Endodermal cell (in vitro differentiated cells): ENCODE data around the gene RHBDF1. TPM values are rescaled to one million over a fixed set of nuclear protein-coding genes. Genes with fewer than 3 reads are reported as not detected.

Experiments used
- DNase-seq: peaks from one replicate; pipeline ENCODE4 v3.0.0-alpha.2; 2017
- H3K27ac ChIP-seq: 2 replicates; pipeline ENCODE4 v1.5.1; 2013; ENCODE audit warnings: mild to moderate bottlenecking, low read depth, low read length, moderate library complexity
- H3K27me3 ChIP-seq: 2 replicates; pipeline ENCODE4 v1.6.1; 2013; ENCODE audit warnings: mild to moderate bottlenecking, low read length, moderate library complexity; ENCODE audit not compliant: insufficient read depth, control insufficient read depth, poor library complexity, severe bottlenecking
- H3K36me3 ChIP-seq: 2 replicates; pipeline ENCODE4 v1.7.0; 2013; ENCODE audit warnings: mild to moderate bottlenecking, low read length, moderate library complexity; ENCODE audit not compliant: control insufficient read depth, insufficient read depth
- H3K4me1 ChIP-seq: one replicate; pipeline ENCODE4 v1.7.0; 2013; ENCODE audit warnings: low read length; ENCODE audit not compliant: control insufficient read depth, insufficient read depth
- H3K4me3 ChIP-seq: 2 replicates; pipeline ENCODE4 v1.5.1; 2013; ENCODE audit warnings: mild to moderate bottlenecking, low read length, moderate library complexity
- H3K9ac ChIP-seq: 2 replicates; pipeline ENCODE4 v1.6.1; 2013; ENCODE audit warnings: mild to moderate bottlenecking, low read length, moderate library complexity; ENCODE audit not compliant: poor library complexity, severe bottlenecking; ENCODE audit errors: extremely low read depth
- H3K9me3 ChIP-seq: 2 replicates; pipeline ENCODE4 v1.6.1; 2013; ENCODE audit warnings: mild to moderate bottlenecking, low read length, moderate library complexity; ENCODE audit not compliant: control insufficient read depth
- H3K27ac Mint-ChIP-seq: 2 replicates; pipeline ENCODE4 v1.8.0; 2020; ENCODE audit warnings: mixed read lengths
- H3K27me3 Mint-ChIP-seq: 2 replicates; pipeline ENCODE4 v1.8.0; 2021; ENCODE audit warnings: mild to moderate bottlenecking, mixed read lengths; ENCODE audit not compliant: insufficient read depth
- H3K36me3 Mint-ChIP-seq: 2 replicates; pipeline ENCODE4 v1.8.0; 2020; ENCODE audit warnings: low read depth, mixed read lengths
- H3K4me1 Mint-ChIP-seq: 2 replicates; pipeline ENCODE4 v1.8.0; 2020; ENCODE audit warnings: mixed read lengths
- H3K4me3 Mint-ChIP-seq: 2 replicates; pipeline ENCODE4 v1.8.0; 2020; ENCODE audit warnings: mild to moderate bottlenecking, moderate library complexity, mixed read lengths
- H3K9me3 Mint-ChIP-seq: 2 replicates; pipeline ENCODE4 v1.8.0; 2020; ENCODE audit warnings: mild to moderate bottlenecking, mixed read lengths
- WGBS, 2 experiments: methylation state at CpG; one replicate each; pipeline versions ENCODE4 v1.1.5 to v1.1.7; 2013; ENCODE audit warnings: missing lambda C conversion rate in 2 of 2, mixed read lengths in 1 of 2; ENCODE audit not compliant: insufficient coverage in 1 of 2, insufficient read length in 1 of 2; 5-methylcytosine and 5-hydroxymethylcytosine counted together
- total RNA-seq, 2 donors: library from RNA; stranded (reverse); fragmentation: NEBNext Ultra II Directional in 1 of 2; extraction: Animal tissue kit (Norgen Biotek cat#: 25700) in 1 of 2; gene quantifications; 2 replicates in 1 of 2; 3 replicates in 1 of 2; pipeline ENCODE4 v1.2.1, GENCODE V29; 2021
- TF ChIP-seq, protein P1 (sequence below): fragments of 200-600 bp; sonication (generic); conservative IDR thresholded peaks from 2 replicates; pipeline ENCODE4 v1.5.0; 2021; ENCODE audit warnings: antibody characterized with exemption, mild to moderate bottlenecking

RHBDF1 gene
- total RNA-seq, 2 donors from 2014 or later: 70.7 to 76.4 TPM

DNA sequence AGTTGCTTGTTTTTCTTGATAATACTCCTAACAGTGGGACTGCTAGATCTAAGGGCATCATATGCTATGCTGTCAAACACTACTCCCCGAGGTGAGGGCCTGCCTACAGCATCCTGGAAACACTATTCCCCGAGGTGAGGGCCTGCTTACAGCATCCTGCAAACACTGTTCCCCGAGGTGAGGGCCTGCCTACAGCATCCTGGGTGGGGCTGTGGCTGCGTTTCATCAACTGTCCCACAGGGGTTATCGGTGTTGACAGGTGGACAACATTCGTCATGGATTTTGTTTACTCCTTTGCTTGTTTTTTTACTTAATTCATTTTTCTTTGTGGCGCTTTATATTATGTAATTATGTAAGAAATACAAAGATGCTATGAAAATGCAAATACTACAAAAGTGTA is 43.6 kb upstream of the RHBDF1 start:
- H3K4me1 Mint-ChIP-seq: peaks cover 14% of the 10 kb centered on the region
- no peaks in the 10 kb centered on the region for H3K27me3 Mint-ChIP-seq
- Histone ChIP-seq H3K9ac (no peak overlapping the region), H3K27ac (no peak overlapping the region), H3K4me3 (no peak overlapping the region), H3K36me3 (peaks cover 16% of the 10 kb centered on the region), H3K4me1 (peaks cover 4% of the 10 kb centered on the region), H3K27me3 (no peaks in the 10 kb centered on the region), H3K9me3 (no peaks in the 10 kb centered on the region)
- TF ChIP-seq, protein P1, sequence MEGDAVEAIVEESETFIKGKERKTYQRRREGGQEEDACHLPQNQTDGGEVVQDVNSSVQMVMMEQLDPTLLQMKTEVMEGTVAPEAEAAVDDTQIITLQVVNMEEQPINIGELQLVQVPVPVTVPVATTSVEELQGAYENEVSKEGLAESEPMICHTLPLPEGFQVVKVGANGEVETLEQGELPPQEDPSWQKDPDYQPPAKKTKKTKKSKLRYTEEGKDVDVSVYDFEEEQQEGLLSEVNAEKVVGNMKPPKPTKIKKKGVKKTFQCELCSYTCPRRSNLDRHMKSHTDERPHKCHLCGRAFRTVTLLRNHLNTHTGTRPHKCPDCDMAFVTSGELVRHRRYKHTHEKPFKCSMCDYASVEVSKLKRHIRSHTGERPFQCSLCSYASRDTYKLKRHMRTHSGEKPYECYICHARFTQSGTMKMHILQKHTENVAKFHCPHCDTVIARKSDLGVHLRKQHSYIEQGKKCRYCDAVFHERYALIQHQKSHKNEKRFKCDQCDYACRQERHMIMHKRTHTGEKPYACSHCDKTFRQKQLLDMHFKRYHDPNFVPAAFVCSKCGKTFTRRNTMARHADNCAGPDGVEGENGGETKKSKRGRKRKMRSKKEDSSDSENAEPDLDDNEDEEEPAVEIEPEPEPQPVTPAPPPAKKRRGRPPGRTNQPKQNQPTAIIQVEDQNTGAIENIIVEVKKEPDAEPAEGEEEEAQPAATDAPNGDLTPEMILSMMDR: peak; percentile 13
- DNase-seq: no peak
- H3K36me3 Mint-ChIP-seq: peaks cover 35% of the 10 kb centered on the region
- WGBS, 2 experiments: 86 to 90% methylated on average over 3 to 6 of the region's 7 CpGs
- no peak overlapping the region for H3K27ac Mint-ChIP-seq
- no peak overlapping the region for H3K4me3 Mint-ChIP-seq
- H3K9me3 Mint-ChIP-seq: no peaks in the 10 kb centered on the region

DNA sequence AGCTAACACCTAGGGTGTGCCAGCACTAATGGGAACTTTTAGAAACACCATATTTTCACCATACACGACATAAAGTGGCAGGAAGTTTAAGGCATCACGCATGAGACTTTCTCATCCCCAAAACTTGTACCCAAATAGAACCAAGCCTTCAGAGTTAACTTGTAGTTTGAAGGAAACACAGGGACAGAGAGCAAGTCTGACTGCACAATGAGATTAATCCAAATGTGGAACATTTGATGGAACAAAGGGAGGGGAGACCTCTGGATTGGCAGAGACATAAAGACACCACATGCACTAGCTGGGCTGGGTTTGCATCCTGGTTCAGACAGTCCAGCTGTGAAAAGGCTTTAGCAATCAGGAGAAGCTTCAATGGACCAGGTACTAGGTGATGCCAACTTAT is 41.9 kb upstream of the RHBDF1 start:
- Mint-ChIP-seq H3K4me1 (peaks cover 6% of the 10 kb centered on the region), H3K36me3 (peaks cover 44% of the 10 kb centered on the region), H3K4me3 (no peak overlapping the region), H3K27me3 (no peaks in the 10 kb centered on the region), H3K9me3 (no peaks in the 10 kb centered on the region), H3K27ac (no peak overlapping the region)
- Histone ChIP-seq H3K9ac (no peak overlapping the region), H3K4me1 (peaks cover 4% of the 10 kb centered on the region), H3K27ac (no peak overlapping the region), H3K36me3 (peaks cover 16% of the 10 kb centered on the region), H3K27me3 (no peaks in the 10 kb centered on the region), H3K4me3 (no peak overlapping the region), H3K9me3 (no peaks in the 10 kb centered on the region)
- 93% methylated on average over 2 of the region's 2 CpGs; no CpG with 5 or more reads in 1 of the 2 experiments for WGBS, 2 experiments
- DNase-seq: no peak
- TF ChIP-seq, protein P1: no peak

DNA sequence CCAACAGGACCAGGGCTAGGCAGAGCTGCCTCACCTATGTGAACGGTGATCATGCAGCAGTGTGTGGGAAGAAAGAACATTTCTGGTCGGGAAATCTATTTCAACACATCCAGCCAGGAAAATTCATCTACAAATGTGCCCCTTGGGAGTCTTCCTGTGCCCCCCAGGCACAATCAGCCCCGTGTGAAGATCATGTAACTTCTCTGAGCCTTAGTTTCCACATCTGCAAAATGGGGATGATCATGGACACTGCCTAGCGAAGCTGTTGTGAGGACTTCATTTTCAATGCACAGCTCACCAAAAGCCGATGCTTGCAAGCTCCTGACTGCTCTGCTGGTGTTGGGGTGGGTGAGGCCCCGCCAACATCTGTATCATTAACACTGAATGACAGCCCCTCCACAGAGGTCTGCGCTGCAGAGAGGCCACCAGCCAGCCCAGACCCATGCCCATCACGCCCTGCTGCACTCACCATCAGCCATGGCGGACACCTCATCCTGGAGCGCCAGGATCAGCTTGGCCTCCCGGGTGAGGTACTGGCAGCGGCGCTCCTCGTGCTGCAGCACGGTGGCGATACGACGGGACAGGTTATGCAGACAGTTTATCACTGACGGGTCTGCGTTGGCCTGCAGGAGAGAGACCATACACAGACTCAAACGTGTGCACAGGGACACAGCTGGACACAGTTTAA is 39.9 kb upstream of the RHBDF1 start:
- Histone ChIP-seq H3K27ac (no peak overlapping the region), H3K9ac (no peak overlapping the region)

More for the DNA sequence above, 39.9 kb upstream of the RHBDF1 start:
- Mint-ChIP-seq H3K36me3 (peaks cover 53% of the 10 kb centered on the region), H3K4me1 (peaks cover 6% of the 10 kb centered on the region), H3K4me3 (no peak overlapping the region), H3K27me3 (no peaks in the 10 kb centered on the region), H3K9me3 (no peaks in the 10 kb centered on the region), H3K27ac (no peak overlapping the region)
- no peaks in the 10 kb centered on the region for H3K9me3 ChIP-seq
- WGBS, 2 experiments: 94 to 95% methylated on average over 21 of the region's 21 CpGs
- no peak for DNase-seq
- H3K4me3 ChIP-seq: no peak overlapping the region
- TF ChIP-seq, protein P1: no peak
- H3K27me3 ChIP-seq: no peaks in the 10 kb centered on the region
- H3K4me1 ChIP-seq: peaks cover 4% of the 10 kb centered on the region
- H3K36me3 ChIP-seq: peaks cover 21% of the 10 kb centered on the region
